Stimulated activated naive CD8-positive, alpha-beta T cell treated with anti-CD3 and anti-CD28 coated beads, Interleukin-15, amount 100 ng/mL, for 72 hours (primary cell): ENCODE measurements around the gene MED7.
"Not testable (repeated sequence)": the region's sequence is repeated elsewhere in the genome, so short reads cannot be mapped to it uniquely, and the experiment has no call there.

Experiments used
- ATAC-seq: fragments of 150-1000 bp; cut with Tn5 transposase; 2 replicates; pipeline ENCODE4 v1.10.0; 2021; ENCODE audit warnings: mild to moderate bottlenecking, moderate library complexity
- DNase-seq, 2 donors: peaks; one replicate each; pipeline ENCODE4 v3.0.0; 2021 to 2022
- H3K27ac Mint-ChIP-seq, 2 donors: one replicate each; pipeline ENCODE4 v1.8.0; 2022; ENCODE audit warnings: mild to moderate bottlenecking in 2 of 2, mixed read lengths in 2 of 2, moderate library complexity in 2 of 2
- H3K27me3 Mint-ChIP-seq: one replicate; pipeline ENCODE4 v1.8.0; 2022; ENCODE audit warnings: mixed read lengths
- H3K4me1 Mint-ChIP-seq: one replicate; pipeline ENCODE4 v1.8.0; 2022; ENCODE audit warnings: mild to moderate bottlenecking, mixed read lengths
- H3K4me3 Mint-ChIP-seq, 2 donors: one replicate each; pipeline ENCODE4 v1.8.0; 2022; ENCODE audit warnings: mild to moderate bottlenecking in 2 of 2, mixed read lengths in 2 of 2, moderate library complexity in 1 of 2
- H3K9me3 Mint-ChIP-seq, 2 donors: one replicate each; pipeline ENCODE4 v1.8.0; 2022; ENCODE audit warnings: mixed read lengths in 2 of 2

Gene MED7, protein sequence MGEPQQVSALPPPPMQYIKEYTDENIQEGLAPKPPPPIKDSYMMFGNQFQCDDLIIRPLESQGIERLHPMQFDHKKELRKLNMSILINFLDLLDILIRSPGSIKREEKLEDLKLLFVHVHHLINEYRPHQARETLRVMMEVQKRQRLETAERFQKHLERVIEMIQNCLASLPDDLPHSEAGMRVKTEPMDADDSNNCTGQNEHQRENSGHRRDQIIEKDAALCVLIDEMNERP

GRCh38 chr5:157142317-157143126 lies at the start of gene MED7:
MED7 (minus strand) TSS chr5:157142865; CDS start chr5:157139431, 3,434 bp downstream.
- peaks cover 39% of the 10 kb centered on the region for H3K4me1 Mint-ChIP-seq
- no peaks in the 10 kb centered on the region for H3K27me3 Mint-ChIP-seq
- DNase-seq (peak; percentile 93 to 97), ATAC-seq (peak; percentile 99)
- no peaks in the 10 kb centered on the region for H3K9me3 Mint-ChIP-seq
- peak within 1 kb of the TSS; percentile 96 to 98 for H3K27ac Mint-ChIP-seq
- peak within 1 kb of the TSS; percentile 90 to 97 for H3K4me3 Mint-ChIP-seq

GRCh38 chr5:157189223-157189622 lies 46.6 kb upstream of the MED7 start:
- ATAC-seq: peak; percentile 80
- Mint-ChIP-seq H3K9me3 (no peaks in the 10 kb centered on the region), H3K27ac (peak overlapping the region; percentile 83 to 93), H3K4me1 (peaks cover 74% of the 10 kb centered on the region), H3K4me3 (peak overlapping the region; percentile 73 to 87), H3K27me3 (no peaks in the 10 kb centered on the region)
- peak in 1 of 2 donors; percentile 63 for DNase-seq

DNA sequence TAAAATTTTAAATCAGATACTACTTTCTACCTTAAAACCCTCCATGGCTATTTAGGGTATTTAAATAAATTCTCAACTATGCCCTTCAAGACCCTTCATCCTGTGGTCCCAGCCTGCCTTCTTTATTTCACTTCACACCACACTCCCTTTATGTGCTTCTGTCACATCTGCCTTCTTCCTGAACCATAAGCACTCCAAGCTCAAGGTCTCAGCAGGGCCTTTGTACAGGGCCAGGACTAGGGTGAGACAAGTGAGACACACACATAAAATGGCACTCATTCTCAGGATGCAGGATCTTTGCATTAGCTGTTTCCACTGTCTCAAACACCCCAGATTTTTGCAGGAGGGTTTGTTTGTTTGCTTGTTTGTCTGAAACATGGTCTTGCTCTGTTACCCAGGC lies 45.6 kb upstream of the MED7 start:
- no peaks in the 10 kb centered on the region for H3K27me3 Mint-ChIP-seq
- H3K4me3 Mint-ChIP-seq: peak overlapping the region; percentile 73 to 87
- peaks cover 64% of the 10 kb centered on the region for H3K4me1 Mint-ChIP-seq
- ATAC-seq: no peak
- peak overlapping the region; percentile 83 to 93 for H3K27ac Mint-ChIP-seq
- no peak for DNase-seq
- H3K9me3 Mint-ChIP-seq: no peaks in the 10 kb centered on the region

GRCh38 chr5:157187046-157187754 lies 44.5 kb upstream of the MED7 start:
- H3K9me3 Mint-ChIP-seq: no peaks in the 10 kb centered on the region
- H3K27ac Mint-ChIP-seq: peak overlapping the region; percentile 81 to 85
- H3K27me3 Mint-ChIP-seq: no peaks in the 10 kb centered on the region
- DNase-seq: no peak
- H3K4me3 Mint-ChIP-seq: peak overlapping the region; percentile 73 to 87
- ATAC-seq: peak; percentile 41
- H3K4me1 Mint-ChIP-seq: peaks cover 54% of the 10 kb centered on the region

DNA sequence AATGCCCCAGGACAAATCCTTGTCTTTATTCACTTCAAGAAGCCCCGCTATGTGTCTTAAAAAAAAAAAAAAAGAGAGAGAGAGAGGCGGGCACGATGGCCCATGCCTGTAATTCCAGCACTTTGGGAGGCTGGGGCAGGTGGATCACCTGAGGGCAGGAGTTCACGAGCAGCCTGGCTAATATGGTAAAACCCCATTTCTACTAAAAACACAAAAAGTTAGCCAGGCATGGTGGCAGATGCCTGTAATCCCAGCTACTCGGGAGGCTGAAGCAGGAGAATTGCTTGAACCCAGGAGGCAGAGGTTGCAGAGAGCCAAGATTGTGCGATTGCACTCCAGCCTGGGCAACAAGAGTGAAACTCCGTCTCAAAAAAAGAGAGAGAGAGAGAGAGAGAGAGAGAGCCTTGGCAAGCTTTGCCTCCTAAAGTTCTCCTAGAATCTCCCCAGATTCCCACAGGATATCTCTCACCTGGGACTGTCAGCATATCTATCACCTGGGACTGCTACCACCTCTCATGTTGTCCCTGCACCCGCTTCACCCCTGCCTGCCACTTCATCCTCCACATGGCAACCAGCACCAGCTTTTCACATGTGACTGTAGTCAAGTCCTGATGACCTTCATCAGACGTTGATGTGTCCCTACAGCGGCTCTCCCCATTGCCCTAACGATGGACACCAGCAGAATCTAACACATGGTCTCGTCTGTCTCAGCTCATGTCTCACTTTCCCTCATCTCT lies 43.8 kb upstream of the MED7 start:
- DNase-seq: no peak
- H3K4me3 Mint-ChIP-seq: peak overlapping the region; percentile 73 to 87
- H3K27ac Mint-ChIP-seq: peak overlapping the region; percentile 85
- H3K4me1 Mint-ChIP-seq: peaks cover 47% of the 10 kb centered on the region
- H3K27me3 Mint-ChIP-seq: no peaks in the 10 kb centered on the region
- ATAC-seq: peak; percentile 15
- no peaks in the 10 kb centered on the region for H3K9me3 Mint-ChIP-seq

- H3K9me3 Mint-ChIP-seq, H3K27me3 Mint-ChIP-seq, ATAC-seq: not testable (repeated sequence)
- Mint-ChIP-seq H3K4me3 (peak overlapping the region; percentile 73 to 87), H3K4me1 (peaks cover 44% of the 10 kb centered on the region), H3K27ac (peak overlapping the region; percentile 74 to 94)
- DNase-seq: peak in 1 of 2 donors; percentile 35
Measured at GRCh38 chr5:157185122-157185521, 42.5 kb upstream of the MED7 start.

GRCh38 chr5:157184117-157184670 lies 41.5 kb upstream of the MED7 start:
- peaks cover 48% of the 10 kb centered on the region for H3K4me1 Mint-ChIP-seq
- peak in 1 of 2 donors; percentile 22 for DNase-seq
- peak overlapping the region; percentile 82 to 94 for H3K27ac Mint-ChIP-seq

GRCh38 chr5:157182143-157182757 lies 39.6 kb upstream of the MED7 start:
- peaks cover 48% of the 10 kb centered on the region for H3K4me1 Mint-ChIP-seq

More at GRCh38 chr5:157184117-157184670, 41.5 kb upstream of the MED7 start:
- Mint-ChIP-seq H3K27me3 (no peaks in the 10 kb centered on the region), H3K4me3 (peak overlapping the region; percentile 73 to 87), H3K9me3 (no peaks in the 10 kb centered on the region)
- no peak for ATAC-seq

DNA sequence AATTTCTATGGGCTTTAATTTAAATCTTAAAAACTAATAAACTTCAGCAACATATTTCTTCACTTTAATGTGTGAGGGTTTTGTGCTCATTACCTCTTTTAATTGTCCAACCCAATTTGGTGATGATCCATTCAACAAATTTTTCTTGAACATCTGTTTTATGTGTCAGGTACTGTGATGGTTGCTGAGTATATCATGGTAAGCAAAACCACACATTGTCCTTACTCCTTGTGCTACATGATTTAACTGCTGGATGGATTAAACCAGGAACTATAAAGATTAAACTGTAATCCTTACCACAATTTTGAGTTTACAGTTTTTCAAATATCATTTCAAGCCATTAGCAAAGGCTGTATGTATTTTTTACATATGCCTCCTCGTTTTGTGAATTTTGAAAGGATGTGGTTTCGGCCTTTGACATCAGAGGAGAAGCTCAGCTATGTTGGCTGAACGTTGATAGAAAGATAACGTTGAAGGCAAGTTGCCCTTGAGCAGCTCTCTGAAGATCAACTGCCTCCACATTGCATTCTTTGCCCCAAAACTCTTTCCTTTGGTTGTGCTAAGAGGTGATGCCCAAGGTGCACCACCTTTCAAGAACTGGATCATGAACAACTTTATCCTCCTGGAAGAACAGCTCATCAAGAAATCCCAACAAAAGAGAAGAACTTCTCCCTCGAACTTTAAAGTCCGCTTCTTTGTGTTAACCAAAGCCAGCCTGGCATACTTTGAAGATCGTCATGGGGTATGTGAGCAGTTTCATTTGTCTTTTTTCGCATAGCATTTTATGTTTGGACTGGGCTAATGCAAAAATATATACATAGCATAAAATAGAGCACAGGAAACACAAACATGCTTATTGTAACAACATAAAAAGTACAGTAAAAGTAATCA lies 38.0 kb upstream of the MED7 start, which contains the start of gene ITK:
ITK (plus strand) TSS at position 467 of the 891 bp plus-strand sequence; CDS start at position 605, 138 bp downstream.
- Mint-ChIP-seq H3K9me3 (peaks cover 0 to 8% of the 10 kb centered on the region in 2 donors), H3K27me3 (no peaks in the 10 kb centered on the region), H3K27ac (peak within 1 kb of the TSS; percentile 99 to 100), H3K4me1 (peaks cover 49% of the 10 kb centered on the region), H3K4me3 (peak within 1 kb of the TSS; percentile 87 to 97)
- peak; percentile 76 for ATAC-seq
- peak; percentile 45 to 59 for DNase-seq

More at GRCh38 chr5:157182143-157182757, 39.6 kb upstream of the MED7 start:
- Mint-ChIP-seq H3K27ac (peak overlapping the region; percentile 99 to 100), H3K9me3 (peaks cover 0 to 8% of the 10 kb centered on the region in 2 donors), H3K4me3 (peak overlapping the region; percentile 87 to 97), H3K27me3 (no peaks in the 10 kb centered on the region)
- DNase-seq: peak in 1 of 2 donors; percentile 13
- no peak for ATAC-seq

DNA sequence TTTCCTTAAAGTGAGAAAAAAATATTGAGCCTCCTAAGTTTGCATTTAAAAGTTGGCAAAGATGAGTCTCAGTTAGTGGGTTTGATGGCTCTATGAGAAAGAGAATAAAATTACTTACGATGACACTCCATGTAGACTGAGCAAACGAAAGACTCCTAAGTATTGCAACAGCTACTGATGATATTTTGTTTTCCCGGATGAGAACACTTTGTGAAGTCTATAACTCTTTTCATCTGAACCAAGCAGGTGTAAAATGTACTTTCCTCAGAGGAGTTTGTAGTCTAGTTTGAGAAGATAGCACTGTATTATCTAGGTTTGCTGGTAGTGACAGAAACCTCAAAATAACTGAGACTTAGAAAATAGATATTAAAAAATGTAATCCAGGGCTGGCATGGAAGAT lies 36.3 kb upstream of the MED7 start:
- peak overlapping the region; percentile 72 to 87 for H3K4me3 Mint-ChIP-seq
- ATAC-seq (no peak), DNase-seq (no peak)
- H3K9me3 Mint-ChIP-seq: peaks cover 0 to 8% of the 10 kb centered on the region in 2 donors
- peaks cover 65% of the 10 kb centered on the region for H3K4me1 Mint-ChIP-seq
- H3K27me3 Mint-ChIP-seq: no peaks in the 10 kb centered on the region
- H3K27ac Mint-ChIP-seq: peak overlapping the region; percentile 97 to 100

DNA sequence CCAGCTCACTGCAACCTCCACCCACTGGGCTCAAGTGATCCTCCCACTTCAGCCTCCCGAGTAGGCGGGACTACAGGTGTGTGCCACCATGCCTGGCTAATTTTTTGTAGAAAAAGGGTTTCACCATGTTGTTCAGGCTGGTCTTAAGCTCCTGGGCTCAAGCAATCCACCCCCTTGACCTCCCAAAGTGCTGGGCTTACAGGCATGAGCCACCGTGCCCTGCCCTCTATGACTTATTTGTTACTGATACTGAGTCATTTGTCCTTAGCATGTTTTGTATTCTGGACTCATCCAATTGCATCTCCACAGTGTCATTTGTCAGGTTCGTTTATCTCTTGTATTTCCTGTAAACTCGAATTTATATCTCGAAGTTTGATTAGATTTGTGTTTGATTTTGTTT lies 35.3 kb upstream of the MED7 start:
- Mint-ChIP-seq H3K27ac (peak overlapping the region; percentile 97 to 100), H3K27me3 (no peaks in the 10 kb centered on the region), H3K9me3 (peaks cover 0 to 8% of the 10 kb centered on the region in 2 donors), H3K4me3 (peak overlapping the region; percentile 72 to 87), H3K4me1 (peaks cover 70% of the 10 kb centered on the region)
- DNase-seq (peak in 1 of 2 donors; percentile 47), ATAC-seq (peak; percentile 49)

DNA sequence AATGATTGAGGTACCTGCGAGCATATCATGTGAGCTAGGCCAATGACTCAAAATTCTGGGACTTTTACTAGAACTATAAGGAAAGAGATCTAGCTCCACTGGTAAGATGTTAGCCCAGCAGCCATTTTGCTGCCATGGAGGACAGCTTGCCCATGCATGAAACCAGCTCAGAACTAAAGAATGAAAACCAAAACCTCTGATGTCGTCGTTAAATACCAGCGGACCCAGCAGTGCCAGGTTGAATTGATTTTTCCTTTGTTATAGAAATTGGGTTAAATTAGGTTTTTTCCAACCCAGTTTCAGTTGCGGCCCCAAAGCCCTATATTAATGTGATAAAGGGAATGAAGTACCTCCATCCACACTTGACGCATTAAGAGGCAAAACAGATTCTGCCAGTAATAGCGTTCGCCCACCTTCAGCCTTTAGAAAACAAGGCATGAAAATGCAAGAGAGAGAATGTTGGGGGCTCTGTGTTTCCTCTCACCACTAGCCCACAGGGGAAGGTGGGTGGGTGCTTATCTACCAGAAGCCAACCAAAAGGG lies 32.5 kb upstream of the MED7 start:
- Mint-ChIP-seq H3K27ac (peak overlapping the region; percentile 22 to 95), H3K4me3 (peak overlapping the region; percentile 66 to 87), H3K9me3 (peaks cover 11 to 19% of the 10 kb centered on the region in 2 donors), H3K27me3 (no peaks in the 10 kb centered on the region), H3K4me1 (peaks cover 95% of the 10 kb centered on the region)
- ATAC-seq: peak; percentile 51
- peak in 1 of 2 donors; percentile 75 for DNase-seq

- ATAC-seq (peak; percentile 96), DNase-seq (peak; percentile 84 to 94)
- Mint-ChIP-seq H3K9me3 (peaks cover 12 to 22% of the 10 kb centered on the region in 2 donors), H3K4me1 (peaks cover 94% of the 10 kb centered on the region), H3K27ac (peak overlapping the region; percentile 83 to 91), H3K4me3 (peak overlapping the region; percentile 70 to 72), H3K27me3 (no peaks in the 10 kb centered on the region)
Measured at GRCh38 chr5:157172403-157172802, 29.7 kb upstream of the MED7 start.
